Endothelial cell of umbilical vein (primary cell): ENCODE data around the gene MYO15A. TPM values are rescaled to one million over a fixed set of nuclear protein-coding genes. Genes with fewer than 3 reads are reported as not detected.

ENCODE experiments used
- BruUV-seq: library from RNA; stranded (reverse); fragments of 400-500 nt; replicated peaks from 2 replicates; lab custom pipeline; 2021; lab: Mats Ljungman, UMichigan
- CTCF ChIA-PET: fragments of 300-600, 350-600 bp; sonication (Branson Sonifier 250); formaldehyde crosslinking; loops from one replicate; lab custom pipeline; 2021; ENCODE audit warnings: antibody characterized with exemption, inconsistent platforms; lab: Charles Lee
- POLR2A ChIA-PET: fragments of 300-600, 350-600 bp; sonication (Branson Sonifier 250); formaldehyde crosslinking; loops from one replicate; lab custom pipeline; 2021; ENCODE audit warnings: antibody characterized with exemption, inconsistent platforms; lab: Charles Lee
- DNase-seq: peaks from one replicate; pipeline ENCODE4 v3.0.0-alpha.2; 2011; ENCODE audit warnings: low read depth, low spot score
- FAIRE-seq: peaks from 2 replicates; lab custom pipeline; 2011; peaks lifted over from hg19 to GRCh38; lab: Jason Lieb, UNC
- H2AFZ ChIP-seq: 2 replicates; pipeline ENCODE4 v1.6.0; 2012; ENCODE audit warnings: low read depth, low read length, control low read depth, inconsistent platforms
- H3K27ac ChIP-seq: 2 replicates; pipeline ENCODE4 v1.5.1; 2011; ENCODE audit warnings: low read depth, mild to moderate bottlenecking, control low read depth, low read length, moderate library complexity; ENCODE audit not compliant: insufficient read depth
- H3K27me3 ChIP-seq, 2 experiments: 2 replicates each; pipeline versions ENCODE4 v1.6.0 to v1.6.1; 2011; ENCODE audit warnings: low read length in 2 of 2, mixed read lengths in 1 of 2; ENCODE audit not compliant: control insufficient read depth in 2 of 2, insufficient read depth in 2 of 2
- H3K36me3 ChIP-seq, 2 experiments: 2 replicates in 1 of 2; 3 replicates in 1 of 2; pipeline ENCODE4 v1.5.1; 2011; ENCODE audit warnings: low read length in 2 of 2, mild to moderate bottlenecking in 1 of 2, moderate library complexity in 1 of 2; ENCODE audit not compliant: control insufficient read depth in 2 of 2, insufficient read depth in 2 of 2; ENCODE audit errors: extremely low read depth in 1 of 2
- H3K4me1 ChIP-seq: 3 replicates; pipeline ENCODE4 v1.5.1; 2011; ENCODE audit warnings: mild to moderate bottlenecking, low read length; ENCODE audit not compliant: control insufficient read depth, insufficient read depth; ENCODE audit errors: extremely low read depth
- H3K4me2 ChIP-seq: 2 replicates; pipeline ENCODE4 v1.6.1; 2011; ENCODE audit warnings: low read length, control low read depth, mixed read lengths; ENCODE audit not compliant: insufficient read depth
- H3K4me3 ChIP-seq, 3 experiments: fragments of 200-600 bp in 1 of 3; sonication (generic), shearing (Covaris generic) in 1 of 3; replicated peaks in 1 of 3; 2 replicates each; pipeline ENCODE4 v1.5.1; 2011 to 2016; ENCODE audit warnings: control low read depth in 3 of 3, low read length in 3 of 3, mild to moderate bottlenecking in 2 of 3, inconsistent platforms in 1 of 3, low read depth in 1 of 3, moderate library complexity in 1 of 3; ENCODE audit not compliant: insufficient read depth in 1 of 3
- H3K79me2 ChIP-seq: 2 replicates; pipeline ENCODE4 v1.6.0; 2012; ENCODE audit warnings: low read length, inconsistent platforms; ENCODE audit not compliant: control insufficient read depth, insufficient read depth
- H3K9ac ChIP-seq: replicated peaks from 2 replicates; pipeline ENCODE3; 2011; ENCODE audit warnings: low read length, control low read depth; ENCODE audit not compliant: insufficient read depth; ENCODE audit errors: extremely low read depth
- H3K9me1 ChIP-seq: replicated peaks from 3 replicates; pipeline ENCODE4 v1.6.0; 2011; ENCODE audit warnings: mild to moderate bottlenecking, low read length; ENCODE audit not compliant: control insufficient read depth, insufficient read depth; ENCODE audit errors: extremely low read depth
- H3K9me3 ChIP-seq: replicated peaks from 2 replicates; pipeline ENCODE4 v1.5.1; 2012; ENCODE audit warnings: low read length, inconsistent platforms; ENCODE audit not compliant: control insufficient read depth, insufficient read depth
- H4K20me1 ChIP-seq: replicated peaks from 2 replicates; pipeline ENCODE3; 2011; ENCODE audit warnings: mild to moderate bottlenecking, low read length; ENCODE audit not compliant: control insufficient read depth, insufficient read depth; ENCODE audit errors: extremely low read depth
- EZH2 ChIP-seq: IDR thresholded peaks from 2 replicates; pipeline ENCODE4 v1.6.1; 2012; ENCODE audit warnings: borderline replicate concordance, low read depth, mild to moderate bottlenecking, moderate library complexity, low read length, inconsistent platforms; ENCODE audit not compliant: severe bottlenecking
- FOS ChIP-seq: IDR thresholded peaks from 2 replicates; pipeline ENCODE4 v1.6.1; 2011; ENCODE audit warnings: mild to moderate bottlenecking, low read length, moderate library complexity, borderline replicate concordance; ENCODE audit not compliant: insufficient read depth
- GATA2 ChIP-seq: IDR thresholded peaks from 2 replicates; pipeline ENCODE4 v1.7.0; 2011; ENCODE audit warnings: low read depth, mild to moderate bottlenecking, moderate library complexity, mixed read lengths, low read length; ENCODE audit not compliant: insufficient read length, insufficient read depth
- JUN ChIP-seq: IDR thresholded peaks from 2 replicates; pipeline ENCODE4 v1.6.1; 2011; ENCODE audit warnings: borderline replicate concordance, low read depth; ENCODE audit not compliant: insufficient read length, insufficient read depth
- MAX ChIP-seq: IDR thresholded peaks from 2 replicates; pipeline ENCODE4 v1.6.1; 2011; ENCODE audit not compliant: insufficient read depth, insufficient read length
- MYC ChIP-seq: IDR thresholded peaks from one replicate; pipeline ENCODE4 v1.6.1; 2011; ENCODE audit warnings: mild to moderate bottlenecking, low read depth, low read length
- POLR2A ChIP-seq: IDR thresholded peaks from 2 replicates; pipeline ENCODE4 v1.6.1; 2012; ENCODE audit warnings: low read depth, mild to moderate bottlenecking, control low read depth, low read length
- POLR2AphosphoS5 ChIP-seq: IDR thresholded peaks from 2 replicates; pipeline ENCODE4 v1.6.1; 2012; ENCODE audit warnings: low read depth, mild to moderate bottlenecking, control low read depth, low read length, moderate library complexity; ENCODE audit not compliant: insufficient read depth
- dilution Hi-C: fragments of 300-500 bp; cut with MboI; formaldehyde crosslinking; loops from one replicate; pipeline ENCODE4 v1.15.0; 2019; ENCODE audit warnings: low sequenced_read_pairs; ENCODE audit not compliant: extremely low pct_ligation_motif_present
- intact Hi-C: fragments of 100-400 bp; cut with micrococcal nuclease; formaldehyde crosslinking; loops from one replicate; pipeline ENCODE4 v1.10.0; 2022
- polyA plus RNA-seq, 4 experiments: library from polyadenylated mRNA; depleted of rRNA in 3 of 4; stranded (reverse) in 3 of 4; unstranded in 1 of 4; fragments of >200 nt; gene quantifications; 2 replicates each; pipeline versions ENCODE4 v1.2.1 to v1.2.3, GENCODE V29; 2011 to 2012; ENCODE audit warnings: missing spikeins in 1 of 4
- total RNA-seq: library from RNA; stranded (reverse); gene quantifications from 2 replicates; pipeline ENCODE4 v1.2.3, GENCODE V29; 2021
- TF ChIP-seq, protein P1 (sequence below), 2 donors: IDR thresholded peaks; 1 replicate in 1 of 2; 2 replicates in 1 of 2; pipeline ENCODE4 v1.5.1; 2011; ENCODE audit warnings: low read length in 2 of 2, mild to moderate bottlenecking in 2 of 2, moderate library complexity in 2 of 2, control low read depth in 1 of 2, inconsistent platforms in 1 of 2, low read depth in 1 of 2; ENCODE audit not compliant: insufficient read depth in 1 of 2; ENCODE audit errors: extremely low read depth in 1 of 2

The MYO15A gene
- total and polyA plus RNA-seq, 2 donors (not counting 3 experiments of a cell fraction or from before 2014, with no cell fraction given) = 0.46 to 0.82 TPM

DNA sequence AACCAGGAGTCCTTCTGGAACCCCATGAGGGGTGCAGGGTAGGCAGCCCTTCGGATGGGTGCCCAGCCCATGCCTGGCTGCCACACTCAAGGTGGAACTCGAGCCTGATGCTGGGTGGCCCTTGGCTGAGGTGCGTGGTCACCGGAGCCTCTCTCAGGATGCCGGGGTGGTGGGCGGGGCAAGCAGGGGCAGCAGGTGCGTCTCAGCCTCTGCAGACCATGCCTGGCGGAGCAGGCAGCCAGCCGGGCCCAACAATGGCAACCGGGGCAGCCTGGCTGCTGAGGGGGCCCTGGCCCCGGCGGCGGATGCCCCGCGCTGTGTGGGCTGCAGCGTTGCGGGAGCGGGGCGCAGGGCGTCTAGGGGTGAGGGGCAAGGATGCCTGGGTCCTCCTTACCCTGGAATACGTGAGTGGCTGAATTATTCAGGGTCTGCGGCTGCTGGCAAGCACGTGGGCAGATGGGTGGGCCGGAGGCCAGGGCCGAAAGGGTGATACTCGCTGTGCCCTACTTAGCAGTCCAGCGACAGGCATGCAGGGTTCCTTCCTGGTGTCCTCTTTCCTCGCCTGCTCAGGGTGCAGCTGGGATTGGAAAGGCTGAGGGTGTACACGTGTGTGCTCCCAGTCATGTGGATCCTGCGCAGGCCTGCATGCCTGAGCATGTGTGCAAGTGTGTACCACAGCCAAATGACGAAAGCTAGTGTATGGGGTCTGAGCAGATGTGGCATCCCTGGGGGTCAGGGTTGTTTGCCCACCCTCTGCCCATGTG is 14.6 kb downstream of the MYO15A start:
- no peaks in the 10 kb centered on the region for H3K9me3 ChIP-seq
- no peak overlapping the region for H3K4me3 ChIP-seq
- no peaks in the 10 kb centered on the region for H3K4me1 ChIP-seq
- no TSS peak for BruUV-seq
- no peaks in the 10 kb centered on the region for H3K9me1 ChIP-seq
- no peak overlapping the region for H3K4me2 ChIP-seq
- CTCF ChIA-PET = interaction anchor here (0.9 kb wide), 1 partner anchor 18 kb away, joined by 5 read pairs; no protein-coding TSS in a partner anchor
- no peak overlapping the region for H3K27ac ChIP-seq
- H3K9ac ChIP-seq = no peak overlapping the region
- no peak overlapping the region for H2AFZ ChIP-seq
- H3K27me3 ChIP-seq = no peaks in the 10 kb centered on the region
- intact Hi-C loops (no loop called here), dilution Hi-C loops (no loop called here)
- no peak for DNase-seq
- FAIRE-seq = no peak
- TF ChIP-seq GATA2 = no peak
- TF ChIP-seq MAX = no peak
- POLR2A ChIA-PET = no interaction called here
- no peaks in the 10 kb centered on the region for H3K79me2 ChIP-seq
- no peaks in the 10 kb centered on the region for H3K36me3 ChIP-seq
- H4K20me1 ChIP-seq = no peaks in the 10 kb centered on the region

GRCh38 chr17:18124345-18125126 is 16.0 kb downstream of the MYO15A start:
- Histone ChIP-seq H3K4me1 (no peaks in the 10 kb centered on the region), H3K4me3 (no peak overlapping the region), H3K9me1 (no peaks in the 10 kb centered on the region), H3K4me2 (no peak overlapping the region), H3K27me3 (no peaks in the 10 kb centered on the region), H3K79me2 (no peaks in the 10 kb centered on the region), H2AFZ (no peak overlapping the region), H3K27ac (no peak overlapping the region), H4K20me1 (no peaks in the 10 kb centered on the region), H3K9ac (no peak overlapping the region), H3K9me3 (no peaks in the 10 kb centered on the region), H3K36me3 (no peaks in the 10 kb centered on the region)
- no TSS peak for BruUV-seq
- dilution Hi-C loops = no loop called here
- FAIRE-seq (no peak), DNase-seq (no peak)
- intact Hi-C loops = no loop called here
- ChIA-PET POLR2A (no interaction called here), CTCF (interaction anchor here (0.9 kb wide), 1 partner anchor 16 kb away, joined by 5 read pairs; no protein-coding TSS in a partner anchor)
- no peak for TF ChIP-seq FOS
- TF ChIP-seq, protein P1, sequence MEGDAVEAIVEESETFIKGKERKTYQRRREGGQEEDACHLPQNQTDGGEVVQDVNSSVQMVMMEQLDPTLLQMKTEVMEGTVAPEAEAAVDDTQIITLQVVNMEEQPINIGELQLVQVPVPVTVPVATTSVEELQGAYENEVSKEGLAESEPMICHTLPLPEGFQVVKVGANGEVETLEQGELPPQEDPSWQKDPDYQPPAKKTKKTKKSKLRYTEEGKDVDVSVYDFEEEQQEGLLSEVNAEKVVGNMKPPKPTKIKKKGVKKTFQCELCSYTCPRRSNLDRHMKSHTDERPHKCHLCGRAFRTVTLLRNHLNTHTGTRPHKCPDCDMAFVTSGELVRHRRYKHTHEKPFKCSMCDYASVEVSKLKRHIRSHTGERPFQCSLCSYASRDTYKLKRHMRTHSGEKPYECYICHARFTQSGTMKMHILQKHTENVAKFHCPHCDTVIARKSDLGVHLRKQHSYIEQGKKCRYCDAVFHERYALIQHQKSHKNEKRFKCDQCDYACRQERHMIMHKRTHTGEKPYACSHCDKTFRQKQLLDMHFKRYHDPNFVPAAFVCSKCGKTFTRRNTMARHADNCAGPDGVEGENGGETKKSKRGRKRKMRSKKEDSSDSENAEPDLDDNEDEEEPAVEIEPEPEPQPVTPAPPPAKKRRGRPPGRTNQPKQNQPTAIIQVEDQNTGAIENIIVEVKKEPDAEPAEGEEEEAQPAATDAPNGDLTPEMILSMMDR (IDR thresholded peaks at IDR 0.05; ENCODE audit: extremely low read depth in 1 of 2, insufficient read depth in 1 of 2, low read depth in 1 of 2, low read length in 2 of 2) = no peak
- TF ChIP-seq GATA2 = no peak
- no peak for TF ChIP-seq POLR2A
- TF ChIP-seq MYC = no peak
- no peak for TF ChIP-seq MAX
- TF ChIP-seq POLR2AphosphoS5 = no peak
- TF ChIP-seq EZH2 = no peak
- TF ChIP-seq JUN = no peak
